WERI-Rb-1 (cell line): ENCODE results near the gene MICU1.

Experiments used
- DNase-seq: peaks from one replicate; pipeline ENCODE4 v3.0.0-alpha.2; 2020
- H3K27ac ChIP-seq: fragments of 250-450 bp; sonication (Bioruptor Pico); 2 replicates; pipeline ENCODE4 v1.5.1; 2020; ENCODE audit warnings: mild to moderate bottlenecking, moderate library complexity
- H3K27me3 ChIP-seq: fragments of 250-450 bp; sonication (Bioruptor Pico); 2 replicates; pipeline ENCODE4 v1.5.1; 2021; ENCODE audit warnings: mild to moderate bottlenecking, low read depth, moderate library complexity; ENCODE audit not compliant: insufficient read depth, severe bottlenecking
- H3K36me3 ChIP-seq: fragments of 250-450 bp; sonication (Bioruptor Pico); 2 replicates; pipeline ENCODE4 v1.5.1; 2020; ENCODE audit warnings: mild to moderate bottlenecking, moderate library complexity
- H3K4me3 ChIP-seq: 2 replicates; pipeline ENCODE4 v1.5.1; 2011; ENCODE audit warnings: low read depth, mild to moderate bottlenecking, control low read depth, low read length
- H3K9me3 ChIP-seq: fragments of 250-450 bp; sonication (Bioruptor Pico); 2 replicates; pipeline ENCODE4 v1.5.1; 2021; ENCODE audit warnings: mild to moderate bottlenecking, moderate library complexity; ENCODE audit not compliant: severe bottlenecking
- TF ChIP-seq, protein P1 (sequence below): IDR thresholded peaks from 2 replicates; pipeline ENCODE4 v1.5.1; 2011; ENCODE audit warnings: low read depth, mild to moderate bottlenecking, control low read depth, inconsistent platforms, low read length

MICU1 gene

DNA sequence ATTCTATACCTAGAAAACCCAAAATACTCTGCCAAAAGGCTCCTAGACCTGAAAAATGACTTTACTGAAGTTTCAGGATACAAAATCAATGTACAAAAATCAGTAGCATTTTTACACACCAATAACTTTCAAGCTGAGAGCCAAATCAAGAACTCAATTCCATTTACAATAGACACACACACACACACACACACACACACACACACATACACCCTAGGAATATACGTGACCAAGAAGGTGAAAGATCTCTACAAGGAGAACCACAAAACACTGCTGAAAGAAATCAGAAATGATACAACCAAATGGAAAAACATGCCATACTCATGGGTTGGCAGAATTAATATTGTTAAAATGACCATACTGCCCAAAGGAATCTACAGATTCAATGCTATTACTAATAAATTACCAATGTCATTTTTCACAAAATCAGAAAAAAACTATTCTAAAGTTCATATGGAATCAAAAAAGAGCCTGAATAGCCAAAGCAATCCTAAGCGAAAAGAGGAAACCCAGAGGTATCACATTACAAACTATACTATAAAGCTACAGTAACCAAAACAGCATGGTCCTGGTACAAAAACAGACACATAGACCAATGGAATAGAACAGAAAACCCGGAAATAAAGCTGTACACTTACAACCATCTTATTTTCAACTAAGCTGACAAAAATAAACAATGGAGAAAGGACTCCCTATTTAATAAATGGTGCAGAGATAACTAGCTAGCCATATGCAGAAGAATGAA lies 122.0 kb downstream of the MICU1 start:
- Histone ChIP-seq H3K36me3 (no peaks in the 10 kb centered on the region), H3K9me3 (no peaks in the 10 kb centered on the region), H3K27me3 (no peaks in the 10 kb centered on the region), H3K27ac (no peak overlapping the region), H3K4me3 (no peak overlapping the region)
- TF ChIP-seq, protein P1, sequence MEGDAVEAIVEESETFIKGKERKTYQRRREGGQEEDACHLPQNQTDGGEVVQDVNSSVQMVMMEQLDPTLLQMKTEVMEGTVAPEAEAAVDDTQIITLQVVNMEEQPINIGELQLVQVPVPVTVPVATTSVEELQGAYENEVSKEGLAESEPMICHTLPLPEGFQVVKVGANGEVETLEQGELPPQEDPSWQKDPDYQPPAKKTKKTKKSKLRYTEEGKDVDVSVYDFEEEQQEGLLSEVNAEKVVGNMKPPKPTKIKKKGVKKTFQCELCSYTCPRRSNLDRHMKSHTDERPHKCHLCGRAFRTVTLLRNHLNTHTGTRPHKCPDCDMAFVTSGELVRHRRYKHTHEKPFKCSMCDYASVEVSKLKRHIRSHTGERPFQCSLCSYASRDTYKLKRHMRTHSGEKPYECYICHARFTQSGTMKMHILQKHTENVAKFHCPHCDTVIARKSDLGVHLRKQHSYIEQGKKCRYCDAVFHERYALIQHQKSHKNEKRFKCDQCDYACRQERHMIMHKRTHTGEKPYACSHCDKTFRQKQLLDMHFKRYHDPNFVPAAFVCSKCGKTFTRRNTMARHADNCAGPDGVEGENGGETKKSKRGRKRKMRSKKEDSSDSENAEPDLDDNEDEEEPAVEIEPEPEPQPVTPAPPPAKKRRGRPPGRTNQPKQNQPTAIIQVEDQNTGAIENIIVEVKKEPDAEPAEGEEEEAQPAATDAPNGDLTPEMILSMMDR = no peak
- no peak for DNase-seq

DNA sequence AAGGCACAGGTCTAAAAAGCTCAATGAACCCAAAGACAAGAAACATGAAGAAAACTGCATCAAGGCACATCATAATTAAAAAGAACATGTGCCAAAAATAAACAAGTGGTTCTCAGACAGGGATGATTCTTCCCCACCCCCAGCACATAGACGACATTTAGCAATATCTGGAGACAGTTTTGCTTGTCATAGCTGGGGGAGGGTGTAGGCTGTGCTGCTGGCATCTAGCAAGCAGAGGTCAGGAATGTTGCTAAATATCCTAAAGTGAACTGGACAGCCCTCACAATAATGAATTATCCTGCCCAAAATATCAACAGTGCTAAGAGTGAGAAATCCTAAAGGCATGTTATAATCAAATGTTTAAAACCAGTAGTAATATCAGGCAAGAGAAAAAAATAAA lies 122.6 kb downstream of the MICU1 start:
- Histone ChIP-seq H3K27me3 (no peaks in the 10 kb centered on the region), H3K27ac (no peak overlapping the region), H3K36me3 (no peaks in the 10 kb centered on the region), H3K9me3 (no peaks in the 10 kb centered on the region), H3K4me3 (no peak overlapping the region)
- TF ChIP-seq, protein P1 = no peak
- DNase-seq = no peak

DNA sequence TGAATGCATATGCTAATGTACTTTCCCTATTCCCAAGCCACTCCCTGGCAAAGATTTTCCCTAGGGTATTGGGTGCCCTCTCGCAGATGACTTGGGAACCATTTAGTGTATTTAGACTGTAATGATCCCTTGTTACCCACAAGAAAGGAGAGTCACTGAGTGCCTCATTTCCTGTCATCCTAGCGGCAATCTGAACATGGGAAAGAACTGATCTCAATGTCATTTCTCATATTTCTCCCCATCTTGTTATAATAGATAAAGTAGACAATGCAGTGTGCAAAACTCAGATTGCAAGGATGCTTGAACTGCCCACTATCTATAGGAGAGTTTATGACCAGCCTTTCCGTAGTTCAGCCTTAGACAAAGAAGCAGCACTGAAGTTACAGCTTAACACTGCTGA lies 123.3 kb downstream of the MICU1 start:
- H3K36me3 ChIP-seq = no peaks in the 10 kb centered on the region
- TF ChIP-seq, protein P1 = no peak
- no peak for DNase-seq
- H3K4me3 ChIP-seq = no peak overlapping the region
- H3K27ac ChIP-seq = no peak overlapping the region
- H3K27me3 ChIP-seq = no peaks in the 10 kb centered on the region
- no peaks in the 10 kb centered on the region for H3K9me3 ChIP-seq

DNA sequence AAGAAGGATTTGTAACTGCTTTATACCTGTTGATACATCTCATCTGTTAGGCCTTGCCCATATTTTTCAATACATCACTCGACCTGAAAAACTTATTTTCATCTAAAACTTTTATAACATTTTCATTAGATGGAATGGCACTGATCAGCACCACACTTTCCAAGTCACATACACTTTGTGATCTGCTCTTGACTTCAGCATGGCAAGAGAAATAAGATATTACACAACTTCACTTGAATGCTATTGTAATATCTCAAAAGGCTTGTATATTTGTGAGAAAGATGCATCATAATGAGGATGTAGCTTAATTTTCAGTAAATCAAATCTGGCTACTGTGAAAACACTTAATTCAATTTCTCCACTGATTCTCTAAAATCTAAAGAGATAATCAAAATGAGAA lies 126.2 kb downstream of the MICU1 start:
- DNase-seq = no peak
- TF ChIP-seq, protein P1 = no peak
- H3K27ac ChIP-seq = no peak overlapping the region

DNA sequence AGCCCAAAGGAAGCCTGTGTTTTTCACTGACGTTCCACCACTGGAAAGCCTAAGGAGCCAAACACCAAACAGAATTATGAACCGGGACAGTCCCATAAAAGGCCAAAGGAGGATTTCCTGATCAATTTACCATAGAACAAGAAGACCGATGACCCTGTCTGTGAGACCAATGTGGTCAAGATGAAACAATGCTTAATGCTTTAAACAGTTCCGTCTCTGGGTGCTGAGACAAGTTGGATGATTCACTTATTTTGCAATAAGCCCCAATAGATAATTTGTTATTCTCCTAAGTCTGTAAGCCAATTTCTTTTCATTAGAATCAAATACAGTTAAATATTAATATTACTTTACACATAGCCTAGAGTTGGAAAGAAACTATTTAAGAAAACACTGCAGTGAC lies 134.9 kb downstream of the MICU1 start:
- no peak overlapping the region for H3K27ac ChIP-seq
- no peaks in the 10 kb centered on the region for H3K27me3 ChIP-seq
- DNase-seq = no peak
- H3K36me3 ChIP-seq = no peaks in the 10 kb centered on the region
- TF ChIP-seq, protein P1 = no peak
- no peak overlapping the region for H3K4me3 ChIP-seq
- no peaks in the 10 kb centered on the region for H3K9me3 ChIP-seq

More for the DNA sequence above, 126.2 kb downstream of the MICU1 start:
- Histone ChIP-seq H3K27me3 (no peaks in the 10 kb centered on the region), H3K4me3 (no peak overlapping the region), H3K36me3 (no peaks in the 10 kb centered on the region), H3K9me3 (no peaks in the 10 kb centered on the region)

DNA sequence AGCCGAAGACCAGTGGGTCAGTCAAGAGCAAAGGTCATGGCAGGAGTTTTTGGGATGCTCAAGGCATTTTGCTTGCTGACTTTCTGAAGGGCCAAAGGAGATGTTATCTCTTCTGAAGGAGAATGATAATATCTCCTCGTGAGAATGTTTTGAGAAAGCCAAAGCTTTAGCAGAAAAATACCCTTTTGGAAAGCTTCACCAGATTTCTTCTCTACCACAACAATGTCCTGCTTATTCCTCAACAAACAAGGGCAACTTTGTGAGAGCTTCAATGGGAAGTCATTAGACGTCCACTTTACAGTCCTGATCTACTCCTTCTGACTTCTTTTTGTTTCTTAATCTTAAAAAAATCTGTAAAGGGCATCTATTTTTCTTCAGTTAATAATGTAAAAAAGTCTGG lies 138.4 kb downstream of the MICU1 start:
- no peaks in the 10 kb centered on the region for H3K9me3 ChIP-seq
- no peak for DNase-seq
- no peaks in the 10 kb centered on the region for H3K27me3 ChIP-seq
- TF ChIP-seq, protein P1 = no peak
- no peaks in the 10 kb centered on the region for H3K36me3 ChIP-seq
- H3K4me3 ChIP-seq = no peak overlapping the region
- no peak overlapping the region for H3K27ac ChIP-seq
